GM12878 (cell line): ENCODE data around the gene VCP. TPM values are rescaled to one million over a fixed set of nuclear protein-coding genes. Genes with fewer than 3 reads are reported as not detected.
A peak's percentile ranks its signal among the peaks of the same experiment; 100 is the strongest.

Source experiments
- ATF7 ChIP-seq: fragments of 450-650 bp; IDR thresholded peaks from 2 replicates; pipeline ENCODE4 v1.6.1; 2016; ENCODE audit warnings: low read depth, mild to moderate bottlenecking
- BCL3 ChIP-seq: IDR thresholded peaks from 2 replicates; pipeline ENCODE4 v1.6.1; 2011; ENCODE audit warnings: borderline replicate concordance, low read depth, mild to moderate bottlenecking, moderate library complexity, low read length; ENCODE audit not compliant: insufficient read depth, poor library complexity, severe bottlenecking
- CBFB ChIP-seq: IDR thresholded peaks from 2 replicates; pipeline ENCODE4 v1.6.1; 2016; ENCODE audit warnings: antibody characterized with exemption, low read depth
- CEBPZ ChIP-seq: fragments of 150-350 bp; IDR thresholded peaks from 2 replicates; pipeline ENCODE4 v1.6.1; 2016; ENCODE audit warnings: low read depth, low read length
- CHD2 ChIP-seq: IDR thresholded peaks from 2 replicates; pipeline ENCODE4 v1.6.1; 2011; ENCODE audit warnings: low read depth, low read length, improper control_type of control experiment, borderline replicate concordance
- ELK1 ChIP-seq: IDR thresholded peaks from 2 replicates; pipeline ENCODE4 v1.6.1; 2012; ENCODE audit warnings: low read depth, low read length, improper control_type of control experiment
- EZH2 ChIP-seq: IDR thresholded peaks from 2 replicates; pipeline ENCODE4 v1.6.1; 2012; ENCODE audit warnings: low read depth, mild to moderate bottlenecking, control low read depth, inconsistent platforms, low read length, borderline replicate concordance; ENCODE audit not compliant: control insufficient read depth
- KAT2A ChIP-seq: conservative IDR thresholded peaks from 2 replicates; pipeline ENCODE4 v1.6.1; 2011; ENCODE audit warnings: low read depth, low read length; ENCODE audit not compliant: control insufficient read depth
- MTA2 ChIP-seq: fragments of 450-650 bp; IDR thresholded peaks from 2 replicates; pipeline ENCODE4 v1.6.1; 2016; ENCODE audit warnings: low read depth, mild to moderate bottlenecking, moderate library complexity
- POLR2A ChIP-seq: IDR thresholded peaks from 2 replicates; pipeline ENCODE4 v1.6.1; 2011; ENCODE audit warnings: low read depth, mild to moderate bottlenecking, low read length
- RELA ChIP-seq: fragments of 450-650 bp; IDR thresholded peaks from 2 replicates; pipeline ENCODE4 v1.8.0; 2014; ENCODE audit warnings: borderline replicate concordance; ENCODE audit not compliant: partially characterized antibody
- SPI1 ChIP-seq: IDR thresholded peaks from 2 replicates; pipeline ENCODE4 v1.6.1; 2011; ENCODE audit warnings: low read depth, mild to moderate bottlenecking, low read length, moderate library complexity, borderline replicate concordance; ENCODE audit not compliant: insufficient read depth
- SUZ12 ChIP-seq: fragments of 200-600 bp; sonication (generic); IDR thresholded peaks from one replicate; pipeline ENCODE4 v1.6.1; 2018; ENCODE audit warnings: antibody characterized with exemption, mild to moderate bottlenecking; ENCODE audit not compliant: unreplicated experiment
- ZBTB11 ChIP-seq: fragments of 450-650 bp; formaldehyde crosslinking; IDR thresholded peaks from 2 replicates; pipeline ENCODE4 v1.5.0; 2022; ENCODE audit warnings: mild to moderate bottlenecking, missing genetic modification characterization
- ZBTB4 ChIP-seq: fragments of 450-650 bp; formaldehyde crosslinking; IDR thresholded peaks from 2 replicates; pipeline ENCODE4 v1.4.0; 2022; ENCODE audit warnings: mild to moderate bottlenecking, moderate library complexity
- ZNF274 ChIP-seq: IDR thresholded peaks from one replicate; pipeline ENCODE4 v1.8.0; 2011; ENCODE audit not compliant: insufficient read length, insufficient read depth
- ZSCAN29 ChIP-seq: fragments of 450-650 bp; IDR thresholded peaks from 2 replicates; pipeline ENCODE4 v1.6.1; 2017; ENCODE audit warnings: mild to moderate bottlenecking, moderate library complexity
- polyA plus RNA-seq, 11 experiments: library from polyadenylated mRNA; depleted of rRNA in 4 of 11; unstranded in 6 of 11; stranded (reverse) in 5 of 11; fragments of >200 nt; fragmentation: Nextera tagmentation in 4 of 11; fragmentation: Illumina TruSeq in 1 of 11; extraction: Ambion mirVana in 4 of 11; extraction: Trizol in 1 of 11; gene quantifications; 1 replicate in 1 of 11; 2 replicates in 10 of 11; pipeline versions ENCODE4 v1.2.1 to v1.2.3, GENCODE V29; 2011 to 2016; ENCODE audit warnings: inconsistent platforms in 2 of 11, missing spikeins in 2 of 11, low read depth in 1 of 11
- total RNA-seq, 4 experiments: library from RNA; depleted of rRNA in 3 of 4; stranded (reverse); fragments of >200 nt in 3 of 4; fragmentation: Illumina TruSeq in 1 of 4; extraction: Trizol in 1 of 4; gene quantifications; 2 replicates each; pipeline versions ENCODE4 v1.2.1 to v1.2.3, GENCODE V29; 2013 to 2021

VCP gene
- total and polyA plus RNA-seq, 10 of the 15 experiments (the other 5 are each of a cell fraction or from before 2014, with no cell fraction given) = 7.4 to 327 (median 244) TPM

GRCh38 chr9:35071814-35072460 lies 488 bp downstream of the VCP start (continued):
- TF ChIP-seq POLR2A = no peak; the same call in 1 of the 2 replicates
- no peak for TF ChIP-seq BCL3
- no peak for TF ChIP-seq ZBTB11
- TF ChIP-seq EZH2 = no peak
- TF ChIP-seq RELA = no peak
- TF ChIP-seq CBFB = no peak
- TF ChIP-seq ZBTB4 (CRISPR knock-in tag) = no peak
- no peak for TF ChIP-seq ZNF274
- TF ChIP-seq KAT2A = no peak
- TF ChIP-seq SPI1 = no peak
- no peak for TF ChIP-seq CEBPZ
- no peak for TF ChIP-seq ZSCAN29
- no peak for TF ChIP-seq ATF7
- 0 out of 2 replicates have a peak, but pooled peaks have one; percentile 33 for TF ChIP-seq CHD2
- no peak for TF ChIP-seq SUZ12
- no peak for TF ChIP-seq MTA2
- no peak for TF ChIP-seq ELK1
